CD4-positive, CD25-positive, alpha-beta regulatory T cell (primary cell): Measurements from ENCODE around the gene ESYT2. TPM values are rescaled to one million over a fixed set of nuclear protein-coding genes. Genes with fewer than 3 reads are reported as not detected.

Experiments used
- ATAC-seq, 2 donors: fragments of 150-1000 bp; cut with Tn5 transposase; one replicate each; pipeline ENCODE4 v1.10.0; 2021; ENCODE audit warnings: low read depth in 2 of 2, moderate number of reproducible peaks in 2 of 2, moderate library complexity in 1 of 2
- DNase-seq, 3 donors: peaks; one replicate each; pipeline versions ENCODE4 v3.0.0 to v3.0.0-alpha.2; 2012 to 2022; ENCODE audit warnings: mixed read lengths in 1 of 3
- H3K27ac ChIP-seq: one replicate; pipeline ENCODE4 v1.7.0; 2013; ENCODE audit warnings: mild to moderate bottlenecking, low read length; ENCODE audit not compliant: insufficient read depth, poor library complexity, severe bottlenecking
- H3K27me3 ChIP-seq: one replicate; pipeline ENCODE4 v1.7.0; 2013; ENCODE audit warnings: low read length; ENCODE audit not compliant: control insufficient read depth, insufficient read depth
- H3K36me3 ChIP-seq: one replicate; pipeline ENCODE4 v1.7.0; 2013; ENCODE audit warnings: mild to moderate bottlenecking, low read length, moderate library complexity; ENCODE audit not compliant: control insufficient read depth, insufficient read depth
- H3K4me1 ChIP-seq: 2 replicates; pipeline ENCODE4 v1.7.0; 2013; ENCODE audit warnings: mild to moderate bottlenecking, low read length; ENCODE audit not compliant: insufficient read depth, control insufficient read depth, poor library complexity, severe bottlenecking
- H3K4me3 ChIP-seq: one replicate; pipeline ENCODE4 v1.7.0; 2013; ENCODE audit warnings: low read depth, mild to moderate bottlenecking, low read length, moderate library complexity
- H3K9me3 ChIP-seq, 2 experiments: 1 replicate in 1 of 2; 2 replicates in 1 of 2; pipeline ENCODE4 v1.7.0; 2013; ENCODE audit warnings: low read length in 2 of 2, mild to moderate bottlenecking in 1 of 2, moderate library complexity in 1 of 2; ENCODE audit not compliant: control insufficient read depth in 2 of 2
- H3K27ac Mint-ChIP-seq, 3 donors: one replicate each; pipeline ENCODE4 v1.8.0; 2020 to 2022; ENCODE audit warnings: mild to moderate bottlenecking in 3 of 3, mixed read lengths in 3 of 3, moderate library complexity in 2 of 3
- H3K27me3 Mint-ChIP-seq: one replicate; pipeline ENCODE4 v1.8.0; 2022; ENCODE audit warnings: mild to moderate bottlenecking, mixed read lengths
- H3K36me3 Mint-ChIP-seq: one replicate; pipeline ENCODE4 v1.8.0; 2020; ENCODE audit warnings: mixed read lengths
- H3K4me1 Mint-ChIP-seq, 4 donors: one replicate each; pipeline ENCODE4 v1.8.0; 2020 to 2022; ENCODE audit warnings: mixed read lengths in 4 of 4, mild to moderate bottlenecking in 1 of 4
- H3K4me3 Mint-ChIP-seq, 4 donors: one replicate each; pipeline ENCODE4 v1.8.0; 2020 to 2022; ENCODE audit warnings: mild to moderate bottlenecking in 4 of 4, mixed read lengths in 4 of 4, moderate library complexity in 3 of 4
- H3K9me3 Mint-ChIP-seq, 7 donors: one replicate each; pipeline ENCODE4 v1.8.0; 2020 to 2022; ENCODE audit warnings: mixed read lengths in 7 of 7, mild to moderate bottlenecking in 3 of 7, moderate library complexity in 2 of 7
- polyA plus RNA-seq, 4 donors: library from polyadenylated mRNA; unstranded; fragments of 300-500 nt; fragmentation: Illumina TruSeq; gene quantifications; one replicate each; pipeline ENCODE4 v1.2.3, GENCODE V29; 2021
- total RNA-seq: library from RNA; stranded (reverse); gene quantifications from one replicate; pipeline ENCODE4 v1.2.3, GENCODE V29; 2022

Gene ESYT2
- total and polyA plus RNA-seq, 5 donors from 2014 or later, result 55.3 to 115 (median 71.4) TPM

DNA sequence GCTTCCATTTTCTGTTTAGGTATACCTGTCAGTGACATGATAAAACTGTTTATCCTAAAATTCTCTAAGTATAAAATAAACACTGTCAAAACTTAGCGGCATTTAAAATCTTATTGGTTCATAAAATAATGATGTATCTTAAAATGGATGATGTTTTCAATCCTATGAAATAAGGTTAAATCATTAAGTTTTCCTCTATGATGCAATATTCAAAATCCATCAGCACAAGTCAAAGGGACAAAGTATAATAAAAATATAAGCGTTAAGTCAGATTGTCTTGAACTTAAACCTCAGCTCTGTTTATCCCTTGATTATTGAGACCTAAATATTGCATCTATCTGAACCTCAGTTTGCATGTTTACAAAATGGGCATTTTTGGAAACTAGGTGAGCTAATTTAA lies 78.1 kb downstream of the ESYT2 start:
- peaks cover 75% of the 10 kb centered on the region for H3K36me3 ChIP-seq
- ATAC-seq (no peak), DNase-seq (no peak)
- no peaks in the 10 kb centered on the region for H3K27me3 ChIP-seq
- H3K4me3 ChIP-seq, result no peak overlapping the region
- no peak overlapping the region for H3K27ac ChIP-seq
- Mint-ChIP-seq H3K27ac (no peak overlapping the region), H3K27me3 (no peaks in the 10 kb centered on the region), H3K4me3 (no peak overlapping the region), H3K36me3 (peaks cover 29% of the 10 kb centered on the region), H3K9me3 (no peaks in the 10 kb centered on the region), H3K4me1 (peaks cover 0 to 7% (median 4%) of the 10 kb centered on the region in 4 donors)
- H3K9me3 ChIP-seq, result no peaks in the 10 kb centered on the region
- H3K4me1 ChIP-seq, result no peaks in the 10 kb centered on the region

DNA sequence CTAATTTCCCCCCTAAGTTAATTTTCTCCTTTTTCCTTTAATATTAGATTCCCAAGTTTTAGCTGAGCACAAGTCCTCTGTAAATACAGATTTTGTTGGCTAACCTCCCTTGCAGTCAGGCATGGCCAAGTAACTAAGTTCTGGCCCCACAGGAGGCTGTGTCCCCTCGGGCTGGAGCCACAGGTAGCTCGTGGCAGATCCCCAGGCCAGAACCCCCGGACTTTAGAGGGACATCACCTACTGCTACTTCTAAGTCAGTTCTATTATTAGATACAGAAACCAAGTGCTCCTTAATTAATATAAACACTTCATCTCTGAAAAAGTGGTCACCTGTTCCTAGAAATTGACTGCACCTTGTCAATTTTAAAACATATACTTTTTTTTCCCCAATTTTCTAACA lies 78.6 kb downstream of the ESYT2 start:
- Mint-ChIP-seq H3K27me3 (no peaks in the 10 kb centered on the region), H3K4me3 (no peak overlapping the region), H3K36me3 (peaks cover 31% of the 10 kb centered on the region), H3K4me1 (peaks cover 2 to 11% (median 4%) of the 10 kb centered on the region in 4 donors), H3K9me3 (no peaks in the 10 kb centered on the region), H3K27ac (peak overlapping the region in 1 of 3 donors; percentile 9)
- no peaks in the 10 kb centered on the region for H3K9me3 ChIP-seq
- peaks cover 76% of the 10 kb centered on the region for H3K36me3 ChIP-seq
- DNase-seq (no peak), ATAC-seq (no peak)
- H3K27me3 ChIP-seq, result no peaks in the 10 kb centered on the region
- H3K4me3 ChIP-seq, result no peak overlapping the region
- no peaks in the 10 kb centered on the region for H3K4me1 ChIP-seq
- H3K27ac ChIP-seq, result no peak overlapping the region

DNA sequence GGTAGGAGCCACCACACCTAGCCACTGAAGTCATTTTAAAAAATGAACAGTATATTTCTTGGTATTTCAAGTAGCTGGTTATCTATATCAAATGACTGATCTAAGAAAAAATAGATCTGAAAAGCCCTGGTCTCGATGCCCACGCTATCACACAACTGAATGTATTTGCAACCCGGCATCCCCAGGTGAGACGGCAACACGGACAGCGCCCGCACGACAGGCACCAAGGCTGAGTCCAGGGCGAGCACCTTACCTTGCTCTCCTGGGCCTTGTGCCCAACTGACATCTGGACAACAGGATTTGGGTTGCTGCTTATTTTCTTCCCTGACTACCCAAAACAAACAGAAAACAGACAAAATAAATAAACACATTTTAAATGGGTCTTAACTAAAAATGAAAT lies 79.9 kb downstream of the ESYT2 start:
- peaks cover 25% of the 10 kb centered on the region for H3K36me3 Mint-ChIP-seq
- no peak for DNase-seq
- Histone ChIP-seq H3K36me3 (peaks cover 74% of the 10 kb centered on the region), H3K4me1 (no peaks in the 10 kb centered on the region), H3K27me3 (no peaks in the 10 kb centered on the region), H3K27ac (no peak overlapping the region), H3K4me3 (no peak overlapping the region), H3K9me3 (no peaks in the 10 kb centered on the region)
- H3K4me3 Mint-ChIP-seq, result no peak overlapping the region
- H3K27ac Mint-ChIP-seq, result peak overlapping the region in 1 of 3 donors; percentile 62
- H3K27me3 Mint-ChIP-seq, result no peaks in the 10 kb centered on the region
- ATAC-seq, result no peak
- no peaks in the 10 kb centered on the region for H3K9me3 Mint-ChIP-seq
- H3K4me1 Mint-ChIP-seq, result peaks cover 0 to 11% (median 5%) of the 10 kb centered on the region in 4 donors

DNA sequence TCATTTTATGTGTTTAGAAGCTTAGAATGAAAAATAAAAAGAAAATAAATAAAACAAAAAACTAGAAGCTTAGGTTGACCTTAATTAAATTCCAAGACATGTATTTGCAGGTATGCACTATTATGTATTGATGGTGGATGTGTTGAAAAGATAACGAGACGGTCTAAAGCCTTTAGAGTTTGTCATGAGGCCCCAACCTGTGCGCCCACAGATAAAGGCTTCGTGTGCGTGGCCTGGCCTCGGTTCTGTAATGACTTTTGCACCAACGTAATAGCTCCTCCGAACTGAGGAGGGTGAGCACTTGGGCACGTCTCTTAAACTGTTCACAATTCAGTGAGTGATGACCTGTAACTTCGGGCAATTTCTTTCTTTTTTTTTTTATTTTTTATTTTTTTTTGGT lies 81.0 kb downstream of the ESYT2 start:
- peaks cover 74% of the 10 kb centered on the region for H3K36me3 ChIP-seq

DNA sequence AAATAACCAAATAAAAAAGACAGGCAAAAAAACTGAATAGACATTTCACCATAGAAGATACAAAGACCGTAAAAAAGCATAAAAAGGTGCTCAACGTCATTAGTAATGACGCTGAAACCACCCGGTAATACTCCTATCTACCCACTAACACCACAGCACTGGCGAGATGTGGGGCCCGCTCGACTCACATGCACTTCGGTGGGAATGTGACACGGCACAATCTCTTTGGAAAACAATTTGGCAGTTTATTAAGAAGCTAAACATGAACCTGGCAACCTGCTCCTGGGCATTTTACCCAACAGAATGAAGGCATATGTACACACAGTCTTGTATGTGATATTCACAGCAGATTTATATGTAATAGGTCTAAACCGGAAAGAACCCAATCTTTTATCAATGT lies 81.9 kb downstream of the ESYT2 start:
- Histone ChIP-seq H3K27me3 (no peaks in the 10 kb centered on the region), H3K27ac (no peak overlapping the region)
- H3K27ac Mint-ChIP-seq, result no peak overlapping the region

More for the DNA sequence above, 81.0 kb downstream of the ESYT2 start:
- no peaks in the 10 kb centered on the region for H3K27me3 Mint-ChIP-seq
- no peaks in the 10 kb centered on the region for H3K27me3 ChIP-seq
- H3K27ac ChIP-seq, result no peak overlapping the region
- no peak overlapping the region for H3K4me3 ChIP-seq
- no peak overlapping the region for H3K4me3 Mint-ChIP-seq
- ATAC-seq (no peak), DNase-seq (no peak)
- peaks cover 29% of the 10 kb centered on the region for H3K36me3 Mint-ChIP-seq
- H3K9me3 ChIP-seq, result no peaks in the 10 kb centered on the region
- peaks cover 0 to 11% (median 5%) of the 10 kb centered on the region in 4 donors for H3K4me1 Mint-ChIP-seq
- H3K9me3 Mint-ChIP-seq, result no peaks in the 10 kb centered on the region
- H3K4me1 ChIP-seq, result no peaks in the 10 kb centered on the region
- H3K27ac Mint-ChIP-seq, result no peak overlapping the region

DNA sequence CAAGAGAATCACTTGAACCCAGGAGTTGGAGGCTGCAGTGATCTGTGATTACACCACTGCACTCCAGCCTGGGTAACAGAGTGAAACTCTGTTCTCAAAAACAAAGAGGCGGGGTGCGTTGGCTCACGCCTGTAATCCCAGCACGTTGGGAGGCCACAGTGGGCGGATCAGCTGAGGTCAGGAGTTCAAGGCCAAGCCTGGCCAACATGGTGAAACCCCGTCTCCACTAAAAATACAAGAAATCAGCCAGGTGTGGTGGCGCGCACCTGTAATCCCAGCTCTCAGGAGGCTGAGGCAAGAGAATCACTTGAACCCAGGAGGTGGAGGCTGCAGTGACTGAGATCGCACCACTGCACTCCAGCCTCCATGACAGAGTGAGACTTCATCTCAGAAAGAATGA lies 82.4 kb downstream of the ESYT2 start:
- Mint-ChIP-seq H3K27me3 (no peaks in the 10 kb centered on the region), H3K27ac (no peak overlapping the region), H3K4me3 (no peak overlapping the region), H3K9me3 (no peaks in the 10 kb centered on the region), H3K4me1 (peaks cover 0 to 11% (median 5%) of the 10 kb centered on the region in 4 donors), H3K36me3 (peaks cover 39% of the 10 kb centered on the region)
- H3K9me3 ChIP-seq, result no peaks in the 10 kb centered on the region
- H3K4me3 ChIP-seq, result no peak overlapping the region
- peaks cover 77% of the 10 kb centered on the region for H3K36me3 ChIP-seq
- ATAC-seq, result no peak
- H3K4me1 ChIP-seq, result no peaks in the 10 kb centered on the region
- no peak for DNase-seq
- no peak overlapping the region for H3K27ac ChIP-seq
- no peaks in the 10 kb centered on the region for H3K27me3 ChIP-seq

More for the DNA sequence above, 81.9 kb downstream of the ESYT2 start:
- Mint-ChIP-seq H3K4me1 (peaks cover 0 to 11% (median 5%) of the 10 kb centered on the region in 4 donors), H3K27me3 (no peaks in the 10 kb centered on the region), H3K4me3 (no peak overlapping the region), H3K9me3 (no peaks in the 10 kb centered on the region), H3K36me3 (peaks cover 36% of the 10 kb centered on the region)
- H3K36me3 ChIP-seq, result peaks cover 76% of the 10 kb centered on the region
- H3K9me3 ChIP-seq, result no peaks in the 10 kb centered on the region
- no peak overlapping the region for H3K4me3 ChIP-seq
- DNase-seq, result no peak
- H3K4me1 ChIP-seq, result no peaks in the 10 kb centered on the region
- ATAC-seq, result no peak

DNA sequence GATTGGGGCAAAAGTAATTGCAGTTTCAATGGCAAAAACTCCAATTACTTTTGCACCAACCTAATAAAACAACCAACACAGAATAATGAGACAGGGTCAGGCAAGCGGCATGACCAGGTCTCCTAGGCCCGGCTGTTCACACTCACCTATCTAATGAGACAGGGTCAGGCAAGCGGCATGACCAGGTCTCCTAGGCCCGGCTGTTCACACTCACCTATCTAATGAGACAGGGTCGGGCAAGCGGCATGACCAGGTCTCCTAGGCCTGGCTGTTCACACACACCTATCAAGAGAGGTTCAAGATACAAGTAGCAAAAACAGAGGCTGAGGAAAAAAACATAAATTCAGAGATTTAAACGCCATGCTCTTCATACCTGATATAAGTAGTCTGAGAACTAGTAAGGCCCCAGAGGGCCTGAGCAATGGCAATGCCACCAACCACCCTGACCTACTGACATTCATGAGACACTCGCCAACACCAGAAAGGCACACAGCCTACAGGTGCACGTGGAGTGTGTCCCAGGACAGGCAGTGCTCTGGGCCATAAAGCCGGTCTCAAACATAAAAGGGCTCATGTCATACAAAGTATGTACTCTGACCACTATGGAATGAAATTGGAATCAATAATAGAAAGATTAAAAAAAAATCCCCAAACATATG lies 84.1 kb downstream of the ESYT2 start:
- no peaks in the 10 kb centered on the region for H3K4me1 ChIP-seq
- no peaks in the 10 kb centered on the region for H3K9me3 ChIP-seq
- peaks cover 2 to 11% (median 5%) of the 10 kb centered on the region in 4 donors for H3K4me1 Mint-ChIP-seq
- H3K27me3 ChIP-seq, result no peaks in the 10 kb centered on the region
- DNase-seq (no peak), ATAC-seq (no peak)
- H3K27me3 Mint-ChIP-seq, result no peaks in the 10 kb centered on the region
- no peaks in the 10 kb centered on the region for H3K9me3 Mint-ChIP-seq
- peaks cover 89% of the 10 kb centered on the region for H3K36me3 ChIP-seq
- H3K36me3 Mint-ChIP-seq, result peaks cover 44% of the 10 kb centered on the region
- H3K4me3 ChIP-seq, result no peak overlapping the region
- H3K27ac Mint-ChIP-seq, result peak overlapping the region in 1 of 3 donors; percentile 7
- no peak overlapping the region for H3K27ac ChIP-seq
- peak overlapping the region in 1 of 4 donors; percentile 15 for H3K4me3 Mint-ChIP-seq

DNA sequence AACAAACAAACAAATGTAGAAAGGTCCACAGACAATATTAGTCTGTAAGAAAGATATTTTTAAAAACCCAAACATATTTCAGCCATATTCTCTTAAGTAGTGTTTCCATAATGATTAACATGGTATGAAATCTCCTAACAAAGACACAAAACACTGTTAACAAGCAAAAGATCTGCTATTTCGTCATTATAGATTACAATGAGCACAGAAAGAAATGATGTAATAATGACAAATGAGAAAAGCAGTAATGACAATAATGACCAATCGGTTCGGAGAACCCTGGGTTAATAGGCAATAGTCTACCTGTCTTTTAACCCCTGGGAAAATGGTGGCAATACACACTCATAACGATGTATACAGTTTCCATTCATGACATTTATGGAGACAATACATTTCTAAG lies 85.2 kb downstream of the ESYT2 start:
- no peak for ATAC-seq
- no peaks in the 10 kb centered on the region for H3K27me3 Mint-ChIP-seq
- no peak for DNase-seq
- Histone ChIP-seq H3K27me3 (no peaks in the 10 kb centered on the region), H3K36me3 (peaks cover 90% of the 10 kb centered on the region), H3K9me3 (no peaks in the 10 kb centered on the region), H3K4me3 (no peak overlapping the region), H3K27ac (no peak overlapping the region), H3K4me1 (no peaks in the 10 kb centered on the region)
- no peak overlapping the region for H3K4me3 Mint-ChIP-seq
- H3K4me1 Mint-ChIP-seq, result peaks cover 2 to 11% (median 5%) of the 10 kb centered on the region in 4 donors
- H3K27ac Mint-ChIP-seq, result no peak overlapping the region
- H3K9me3 Mint-ChIP-seq, result no peaks in the 10 kb centered on the region
- peaks cover 40% of the 10 kb centered on the region for H3K36me3 Mint-ChIP-seq
